Calu3 (cell line): ENCODE results near the gene CEP170B. TPM values are rescaled to one million over a fixed set of nuclear protein-coding genes. Genes with fewer than 3 reads are reported as not detected.

ENCODE experiments used
- BruUV-seq: library from RNA; stranded (reverse); fragments of 400-500 nt; replicated peaks from 2 replicates; lab custom pipeline; 2021; lab: Mats Ljungman, UMichigan
- CTCF ChIA-PET: fragments of 300-600 bp; sonication (Branson Sonifier 250); formaldehyde crosslinking; loops from one replicate; lab custom pipeline; 2022; ENCODE audit warnings: antibody characterized with exemption; lab: Charles Lee
- DNase-seq: peaks from one replicate; pipeline ENCODE4 v3.0.0; 2022
- H3K27ac Mint-ChIP-seq: one replicate; pipeline ENCODE4 v1.8.0; 2022; ENCODE audit warnings: mixed read lengths; ENCODE audit not compliant: unreplicated experiment
- H3K27me3 Mint-ChIP-seq: one replicate; pipeline ENCODE4 v1.8.0; 2022; ENCODE audit warnings: mixed read lengths; ENCODE audit not compliant: unreplicated experiment
- H3K36me3 Mint-ChIP-seq: one replicate; pipeline ENCODE4 v1.8.0; 2022; ENCODE audit warnings: mild to moderate bottlenecking, moderate library complexity, mixed read lengths; ENCODE audit not compliant: insufficient read depth, unreplicated experiment
- H3K4me1 Mint-ChIP-seq: one replicate; pipeline ENCODE4 v1.8.0; 2022; ENCODE audit warnings: mild to moderate bottlenecking, low read depth, mixed read lengths; ENCODE audit not compliant: unreplicated experiment
- H3K4me3 Mint-ChIP-seq: one replicate; pipeline ENCODE4 v1.8.0; 2022; ENCODE audit warnings: mild to moderate bottlenecking, low read depth, moderate library complexity, mixed read lengths; ENCODE audit not compliant: unreplicated experiment
- H3K9me3 Mint-ChIP-seq: one replicate; pipeline ENCODE4 v1.8.0; 2022; ENCODE audit warnings: low read depth, mixed read lengths; ENCODE audit not compliant: unreplicated experiment
- intact Hi-C: fragments of 100-400 bp; cut with micrococcal nuclease; formaldehyde crosslinking; loops from one replicate; pipeline ENCODE4 v1.10.0; 2022; ENCODE audit not compliant: unreplicated experiment
- total RNA-seq: library from RNA; stranded (reverse); gene quantifications from 2 replicates; pipeline ENCODE4 v1.2.3, GENCODE V29; 2022
- TF ChIP-seq, protein P1 (sequence below): fragments of 200-600 bp; IDR thresholded peaks from one replicate; pipeline ENCODE4 v1.8.0; 2022; ENCODE audit warnings: antibody characterized with exemption; ENCODE audit not compliant: unreplicated experiment

CEP170B gene
- total RNA-seq, 1 experiment from 2014 or later: 60.2 TPM

DNA sequence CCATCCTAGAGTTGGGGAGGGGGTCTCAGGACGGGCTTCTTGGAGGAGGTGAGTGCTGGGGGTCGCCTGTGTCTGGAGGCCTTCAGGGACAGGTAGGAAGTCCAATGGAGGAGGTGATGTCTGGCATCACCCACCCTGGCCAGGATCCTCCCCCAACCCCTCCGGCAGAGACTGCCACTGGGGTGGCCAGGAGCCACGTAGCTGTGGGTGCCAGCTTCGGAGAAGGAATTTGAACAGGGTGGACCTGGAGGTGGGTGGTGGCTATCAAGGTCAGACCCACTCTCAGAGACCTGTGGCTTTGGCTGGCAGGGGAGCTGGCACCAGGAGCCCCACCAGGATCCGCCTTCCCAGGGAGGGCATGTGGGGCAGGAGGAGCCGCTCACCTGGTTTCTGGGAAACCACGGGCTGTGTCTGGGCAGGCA is 9.1 kb downstream of the CEP170B start:
- H3K27ac Mint-ChIP-seq: no peak overlapping the region
- H3K36me3 Mint-ChIP-seq: peaks cover 35% of the 10 kb centered on the region
- H3K9me3 Mint-ChIP-seq: no peaks in the 10 kb centered on the region
- CTCF ChIA-PET: no interaction called here
- H3K27me3 Mint-ChIP-seq: no peaks in the 10 kb centered on the region
- DNase-seq: no peak
- peaks cover 29% of the 10 kb centered on the region for H3K4me1 Mint-ChIP-seq
- TF ChIP-seq, protein P1, sequence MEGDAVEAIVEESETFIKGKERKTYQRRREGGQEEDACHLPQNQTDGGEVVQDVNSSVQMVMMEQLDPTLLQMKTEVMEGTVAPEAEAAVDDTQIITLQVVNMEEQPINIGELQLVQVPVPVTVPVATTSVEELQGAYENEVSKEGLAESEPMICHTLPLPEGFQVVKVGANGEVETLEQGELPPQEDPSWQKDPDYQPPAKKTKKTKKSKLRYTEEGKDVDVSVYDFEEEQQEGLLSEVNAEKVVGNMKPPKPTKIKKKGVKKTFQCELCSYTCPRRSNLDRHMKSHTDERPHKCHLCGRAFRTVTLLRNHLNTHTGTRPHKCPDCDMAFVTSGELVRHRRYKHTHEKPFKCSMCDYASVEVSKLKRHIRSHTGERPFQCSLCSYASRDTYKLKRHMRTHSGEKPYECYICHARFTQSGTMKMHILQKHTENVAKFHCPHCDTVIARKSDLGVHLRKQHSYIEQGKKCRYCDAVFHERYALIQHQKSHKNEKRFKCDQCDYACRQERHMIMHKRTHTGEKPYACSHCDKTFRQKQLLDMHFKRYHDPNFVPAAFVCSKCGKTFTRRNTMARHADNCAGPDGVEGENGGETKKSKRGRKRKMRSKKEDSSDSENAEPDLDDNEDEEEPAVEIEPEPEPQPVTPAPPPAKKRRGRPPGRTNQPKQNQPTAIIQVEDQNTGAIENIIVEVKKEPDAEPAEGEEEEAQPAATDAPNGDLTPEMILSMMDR: no peak
- intact Hi-C loops: no loop called here
- H3K4me3 Mint-ChIP-seq: no peak overlapping the region
- no TSS peak for BruUV-seq

- Mint-ChIP-seq H3K36me3 (peaks cover 41% of the 10 kb centered on the region), H3K27me3 (no peaks in the 10 kb centered on the region), H3K27ac (no peak overlapping the region), H3K9me3 (no peaks in the 10 kb centered on the region), H3K4me1 (peaks cover 29% of the 10 kb centered on the region), H3K4me3 (no peak overlapping the region)
- intact Hi-C loops: no loop called here
- BruUV-seq: no TSS peak
- CTCF ChIA-PET: no interaction called here
- TF ChIP-seq, protein P1: no peak
- no peak for DNase-seq
Measured at GRCh38 chr14:104874571-104875411, 9.7 kb downstream of the CEP170B start.

- TF ChIP-seq, protein P1: no peak
Measured at GRCh38 chr14:104875412-104875751, 10.3 kb downstream of the CEP170B start.

GRCh38 chr14:104875811-104876210 is 10.7 kb downstream of the CEP170B start:
- no peak overlapping the region for H3K27ac Mint-ChIP-seq
- no peaks in the 10 kb centered on the region for H3K27me3 Mint-ChIP-seq
- CTCF ChIA-PET: no interaction called here
- DNase-seq: no peak
- BruUV-seq: no TSS peak
- peaks cover 41% of the 10 kb centered on the region for H3K36me3 Mint-ChIP-seq
- H3K4me1 Mint-ChIP-seq: peaks cover 27% of the 10 kb centered on the region
- H3K9me3 Mint-ChIP-seq: no peaks in the 10 kb centered on the region
- TF ChIP-seq, protein P1: no peak
- no peak overlapping the region for H3K4me3 Mint-ChIP-seq
- intact Hi-C loops: no loop called here

More at GRCh38 chr14:104875412-104875751, 10.3 kb downstream of the CEP170B start:
- H3K4me3 Mint-ChIP-seq: no peak overlapping the region
- no peaks in the 10 kb centered on the region for H3K9me3 Mint-ChIP-seq
- no TSS peak for BruUV-seq
- H3K27ac Mint-ChIP-seq: no peak overlapping the region
- CTCF ChIA-PET: no interaction called here
- H3K27me3 Mint-ChIP-seq: no peaks in the 10 kb centered on the region
- intact Hi-C loops: no loop called here
- H3K36me3 Mint-ChIP-seq: peaks cover 41% of the 10 kb centered on the region
- peaks cover 29% of the 10 kb centered on the region for H3K4me1 Mint-ChIP-seq
- no peak for DNase-seq
